GM13976 (cell line): ENCODE measurements around the gene STPG1.

ENCODE experiments used
- DNase-seq: peaks from one replicate; pipeline ENCODE4 v3.0.0; 2012; ENCODE audit warnings: low spot score
- CTCF ChIP-seq: IDR thresholded peaks from 2 replicates; pipeline ENCODE4 v1.5.1; 2012; ENCODE audit warnings: borderline replicate concordance, mild to moderate bottlenecking; ENCODE audit not compliant: insufficient read depth; ENCODE audit errors: extremely low read depth, missing control alignments, control extremely low read depth
- in situ Hi-C: fragments of 300-500 bp; cut with MboI; formaldehyde crosslinking; loops from one replicate; pipeline ENCODE4 v1.12.0; 2022; ENCODE audit warnings: low sequenced_read_pairs, mixed read lengths, inconsistent platforms; ENCODE audit not compliant: unreplicated experiment

The STPG1 gene

DNA sequence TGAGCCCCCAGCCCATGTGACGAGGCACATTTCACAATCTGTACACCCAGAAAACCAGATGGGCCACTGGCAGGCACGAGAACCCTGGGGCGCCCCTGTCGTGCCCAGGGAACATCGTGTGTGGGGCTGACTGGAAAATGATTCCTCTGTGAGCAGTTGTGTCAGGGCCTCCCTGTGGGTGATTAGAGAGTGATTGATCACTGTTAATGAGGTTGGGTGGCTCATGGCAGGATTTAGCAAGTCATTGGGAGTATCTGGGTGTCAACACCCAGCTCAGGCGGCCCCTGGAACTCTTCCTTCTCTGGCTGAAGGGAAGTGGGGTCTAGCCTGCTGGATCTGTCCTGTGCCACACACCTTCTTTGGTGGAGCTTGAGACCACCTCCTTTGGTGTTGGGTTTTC is 88.7 kb downstream of the STPG1 start:
- in situ Hi-C loops, result no loop called here
- no peak for TF ChIP-seq CTCF

DNA sequence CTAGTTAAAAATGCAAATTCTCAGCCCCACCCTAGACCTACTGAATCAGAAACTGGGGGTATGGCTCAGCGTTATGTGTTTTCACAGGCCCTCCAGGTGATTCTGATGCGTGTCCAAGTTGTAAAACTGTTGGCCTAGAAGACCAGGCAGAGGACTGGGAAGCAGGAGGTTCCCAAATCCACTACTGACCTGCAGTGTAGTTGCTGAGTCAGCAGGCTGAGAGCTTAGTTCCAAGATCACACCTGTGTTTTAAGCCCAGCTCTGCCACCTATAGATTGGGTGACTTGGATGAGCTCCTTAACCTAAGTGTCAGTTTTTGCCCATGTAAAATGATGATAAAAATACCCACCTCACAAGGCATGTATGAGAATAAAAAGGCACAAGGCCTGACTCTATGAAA is 90.3 kb downstream of the STPG1 start:
- TF ChIP-seq CTCF, result no peak
- in situ Hi-C loops, result no loop called here
- DNase-seq, result no peak

More for the DNA sequence above, 88.7 kb downstream of the STPG1 start:
- no peak for DNase-seq

DNA sequence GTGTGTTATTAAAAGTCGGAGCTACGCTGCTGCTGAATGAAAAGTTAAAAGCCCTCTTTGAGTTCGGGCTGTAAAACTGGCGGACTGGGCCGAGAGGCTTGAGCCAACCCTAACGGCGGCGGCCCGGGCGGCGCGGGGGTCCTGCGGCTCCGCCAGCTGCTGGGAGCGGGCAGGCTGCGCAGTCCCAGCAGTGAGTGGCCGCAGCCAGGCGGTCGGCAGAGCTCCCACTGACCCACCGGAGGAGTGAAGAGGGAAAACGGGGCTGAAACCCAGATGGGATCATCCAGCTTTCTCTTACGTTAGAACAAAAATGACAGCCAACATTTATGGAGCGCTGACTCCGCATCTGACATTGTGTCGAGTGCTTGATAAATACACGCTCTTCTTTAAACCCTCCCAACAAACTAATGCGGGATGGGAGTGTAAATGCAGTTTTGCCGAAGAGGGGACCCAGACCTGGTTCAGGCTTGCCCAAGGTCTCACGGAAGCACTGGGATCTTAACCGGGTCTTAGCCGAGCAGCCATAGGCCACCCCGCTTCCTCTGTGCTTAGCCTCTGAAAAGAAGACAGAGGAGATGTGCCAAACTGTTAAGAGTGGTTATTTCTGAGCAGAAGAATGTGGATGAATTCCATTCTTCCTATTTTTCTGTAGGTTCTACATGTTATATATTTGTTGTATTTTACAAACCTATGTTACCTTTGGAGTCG is 91.0 kb downstream of the STPG1 start:
- TF ChIP-seq CTCF, result no peak
- DNase-seq, result no peak
- in situ Hi-C loops, result no loop called here

DNA sequence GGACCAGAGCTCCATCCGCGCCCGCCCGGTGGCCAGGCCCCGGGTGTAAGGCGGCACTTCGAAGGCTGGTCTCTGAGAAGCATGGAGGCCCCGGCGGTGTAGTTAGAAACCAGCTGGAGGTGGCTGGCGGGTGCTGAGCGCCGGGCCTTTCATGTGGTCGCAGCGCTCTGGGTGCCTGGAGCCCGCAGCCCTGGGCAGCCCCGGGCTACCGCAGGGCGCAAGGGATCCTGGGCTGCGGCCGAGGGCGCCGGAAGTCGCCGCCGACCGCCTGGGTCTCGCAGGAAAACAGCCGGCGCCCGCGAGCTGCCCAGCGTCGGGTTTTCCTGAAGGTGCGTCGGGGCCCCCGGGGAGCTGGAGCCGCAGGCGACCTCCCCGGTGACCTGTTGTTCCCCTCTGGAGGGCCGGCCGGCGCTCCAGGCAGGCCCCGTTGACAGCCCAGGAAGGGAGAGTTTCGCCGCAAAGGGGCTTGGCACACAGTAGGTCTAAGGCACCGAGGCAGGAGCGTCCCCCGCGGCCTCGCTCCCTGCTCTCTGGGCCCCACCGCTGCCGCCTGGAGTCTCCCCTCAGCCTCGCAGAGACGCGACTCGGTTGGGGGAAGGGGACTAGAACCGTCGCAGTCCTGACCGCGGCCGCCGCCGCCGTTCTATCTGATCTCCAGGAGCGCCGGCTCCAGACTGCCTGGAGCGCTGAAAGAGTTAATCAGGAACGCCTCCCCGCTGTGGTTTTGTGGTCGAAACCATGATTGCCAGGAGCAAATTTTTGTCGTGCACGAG is 91.7 kb downstream of the STPG1 start:
- no peak for TF ChIP-seq CTCF
- peak; percentile 86 for DNase-seq
- in situ Hi-C loops, result no loop called here

DNA sequence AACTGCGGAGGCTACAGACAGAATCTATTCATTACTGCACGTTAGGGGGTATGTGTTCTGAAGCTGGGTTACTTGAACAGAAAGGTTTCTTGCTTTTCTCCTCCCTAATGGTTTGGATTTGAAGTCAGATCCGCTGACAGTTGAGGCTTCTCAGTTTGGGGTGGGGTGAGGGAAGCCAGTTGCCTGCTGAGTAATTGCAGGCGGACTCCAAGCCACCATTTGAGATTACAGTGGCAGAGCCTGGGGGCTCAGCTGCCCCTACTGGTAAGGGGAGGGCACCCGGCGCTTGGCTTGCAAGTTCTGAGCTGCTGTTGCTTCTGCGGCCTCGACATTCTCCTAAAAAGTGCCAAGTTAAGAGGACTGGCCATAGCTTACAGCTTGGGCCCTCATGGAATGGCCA is 92.5 kb downstream of the STPG1 start:
- no peak for DNase-seq
- no peak for TF ChIP-seq CTCF
- in situ Hi-C loops, result no loop called here

DNA sequence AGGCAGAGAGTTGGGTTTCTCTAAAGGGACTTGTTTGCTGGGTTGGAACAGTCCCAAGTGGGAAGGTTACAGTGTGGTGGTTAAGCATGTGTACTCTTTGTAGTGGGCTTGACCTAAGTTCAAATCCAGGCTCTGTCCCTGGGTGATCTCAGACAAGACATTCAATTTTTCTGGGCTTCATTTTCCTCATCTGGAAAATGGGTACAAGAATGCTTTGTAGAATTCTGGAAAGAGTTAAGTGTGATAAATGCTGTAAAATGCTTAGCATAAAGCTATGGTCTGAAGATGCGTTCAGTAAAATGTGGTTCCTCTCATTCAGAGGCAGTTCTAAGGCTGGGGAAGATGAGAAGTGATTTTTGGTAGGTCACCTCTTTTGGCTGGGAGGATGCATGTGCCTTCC is 93.6 kb downstream of the STPG1 start:
- no peak for DNase-seq
- in situ Hi-C loops, result no loop called here
- TF ChIP-seq CTCF, result no peak
